ENCODE measurements around the gene DHX34. TPM values are rescaled to one million over a fixed set of nuclear protein-coding genes. Genes with fewer than 3 reads are reported as not detected.

DHX34 gene
- total RNA-seq, 1 experiment from 2014 or later = 38.2 TPM

- no peak for DNase-seq
- no peak overlapping the region; the same call in 1 of the 2 replicates for H3K14ac ChIP-seq (ENCODE audit: insufficient read depth, low read length)
- no peak overlapping the region for H2AFZ ChIP-seq (ENCODE audit: low read length)
- no peak overlapping the region for H3K4me2 ChIP-seq (ENCODE audit: insufficient read depth, insufficient read length, low read length)
- H3K9ac ChIP-seq (ENCODE audit: extremely low read depth, insufficient read length, low read length) = no peak overlapping the region
- no peak overlapping the region for H4K8ac ChIP-seq (replicated peaks; ENCODE audit: insufficient read length, low read depth, low read length)
- H3K4me3 Mint-ChIP-seq = peak overlapping the region in 1 of 2 experiments; percentile 84; a peak in 3 of 5 replicates
- no CpG with 5 or more reads among the region's 19 CpGs for WGBS (ENCODE audit: extremely low coverage, insufficient read length, low lambda C conversion rate)
- peaks cover 29% of the 10 kb centered on the region for H3K23me2 ChIP-seq (ENCODE audit: insufficient read length, low read depth, low read length, poor library complexity, severe bottlenecking)
- H3K18ac ChIP-seq (ENCODE audit: insufficient read length, low read depth, low read length) = no peak overlapping the region
- H2BK5ac ChIP-seq (ENCODE audit: insufficient read length, low read length) = no peak overlapping the region
- H3K27me3 Mint-ChIP-seq (ENCODE audit: low read depth) = peaks cover 73% of the 10 kb centered on the region
- no peak overlapping the region for H2BK20ac ChIP-seq (ENCODE audit: low read depth, low read length, poor library complexity, severe bottlenecking)
- no peak overlapping the region for H3K27ac Mint-ChIP-seq
- no peak overlapping the region for H2BK120ac ChIP-seq (ENCODE audit: low read depth, low read length, poor library complexity, severe bottlenecking)
- no peak overlapping the region for H2AK5ac ChIP-seq (ENCODE audit: insufficient read length, low read length)
- no peaks in the 10 kb centered on the region for H3K79me2 ChIP-seq (ENCODE audit: insufficient read depth, low read length)
- H3K9me3 ChIP-seq (ENCODE audit: control insufficient read depth, low read depth, low read length) = no peaks in the 10 kb centered on the region
- no peak overlapping the region for H2BK12ac ChIP-seq (ENCODE audit: insufficient read length, low read depth, low read length)
- H4K91ac ChIP-seq (ENCODE audit: insufficient read length, low read depth, low read length) = no peak overlapping the region
- no peak overlapping the region for H4K5ac ChIP-seq (ENCODE audit: insufficient read length, low read depth, low read length)
- no peak overlapping the region for H3K4ac ChIP-seq (ENCODE audit: low read depth, low read length)
- no peak overlapping the region for H2BK15ac ChIP-seq (ENCODE audit: low read depth, low read length)
- H3K79me1 ChIP-seq (ENCODE audit: insufficient read depth, low read depth, low read length, poor library complexity, severe bottlenecking) = no peaks in the 10 kb centered on the region
- no peak for TF ChIP-seq CTCF (conservative IDR thresholded peaks at IDR 0.05)
- H3T11ph ChIP-seq (ENCODE audit: low read length) = no peak overlapping the region
- no peaks in the 10 kb centered on the region for H4K20me1 ChIP-seq (ENCODE audit: control insufficient read depth, insufficient read depth, insufficient read length)
- H3K56ac ChIP-seq (ENCODE audit: insufficient read length, low read depth, low read length) = no peak overlapping the region
- no peaks in the 10 kb centered on the region for H3K36me3 Mint-ChIP-seq (ENCODE audit: insufficient read depth in 1 of 3, low read depth in 3 of 3)
- H3K4me1 ChIP-seq (ENCODE audit: insufficient read depth, low read length) = no peaks in the 10 kb centered on the region
- H3K23ac ChIP-seq (ENCODE audit: insufficient read length, low read depth, low read length) = no peak overlapping the region
- no peaks in the 10 kb centered on the region for H3K9me3 Mint-ChIP-seq
- no peak overlapping the region for H3K27ac ChIP-seq (ENCODE audit: insufficient read length, low read depth, low read length)
- peaks cover 36 to 47% of the 10 kb centered on the region in 2 experiments for H3K4me1 Mint-ChIP-seq
- peaks cover 27% of the 10 kb centered on the region; the same call in 1 of the 2 replicates for H3K27me3 ChIP-seq (ENCODE audit: insufficient read depth, low read length)
These were observed 74.2 kb downstream of the DHX34 start for GRCh38 chr19:47423203-47423882.
